Nephron progenitor cell (in vitro differentiated cells): ENCODE results near the gene SPATA25.

ENCODE experiments used
- DNase-seq: peaks from one replicate; pipeline ENCODE4 v3.0.0; 2021
- H3K27ac Mint-ChIP-seq: 2 replicates; pipeline ENCODE4 v1.8.0; 2021; ENCODE audit warnings: mild to moderate bottlenecking, moderate library complexity, mixed read lengths
- H3K27me3 Mint-ChIP-seq: 2 replicates; pipeline ENCODE4 v1.8.0; 2021; ENCODE audit warnings: mild to moderate bottlenecking, low read depth, mixed read lengths; ENCODE audit not compliant: poor library complexity
- H3K36me3 Mint-ChIP-seq: 2 replicates; pipeline ENCODE4 v1.8.0; 2021; ENCODE audit warnings: low read depth, mixed read lengths
- H3K4me1 Mint-ChIP-seq: 2 replicates; pipeline ENCODE4 v1.8.0; 2021; ENCODE audit warnings: mixed read lengths
- H3K4me3 Mint-ChIP-seq: 2 replicates; pipeline ENCODE4 v1.8.0; 2021; ENCODE audit warnings: mild to moderate bottlenecking, moderate library complexity, mixed read lengths
- H3K9me3 Mint-ChIP-seq: 2 replicates; pipeline ENCODE4 v1.8.0; 2021; ENCODE audit warnings: mild to moderate bottlenecking, moderate library complexity, mixed read lengths
- CTCF ChIP-seq: fragments of 200-600 bp; sonication (generic); IDR thresholded peaks from 2 replicates; pipeline ENCODE4 v1.5.0; 2021; ENCODE audit warnings: antibody characterized with exemption

SPATA25 gene

GRCh38 chr20:45853484-45853883 lies 33.9 kb downstream of the SPATA25 start:
- no peaks in the 10 kb centered on the region for H3K27me3 Mint-ChIP-seq
- peaks cover 36% of the 10 kb centered on the region for H3K4me1 Mint-ChIP-seq
- H3K36me3 Mint-ChIP-seq = peaks cover 28% of the 10 kb centered on the region
- H3K27ac Mint-ChIP-seq = no peak overlapping the region
- no peaks in the 10 kb centered on the region for H3K9me3 Mint-ChIP-seq
- no peak overlapping the region for H3K4me3 Mint-ChIP-seq
- TF ChIP-seq CTCF = no peak
- DNase-seq = no peak

- DNase-seq = no peak
- Mint-ChIP-seq H3K4me1 (peaks cover 25% of the 10 kb centered on the region), H3K9me3 (no peaks in the 10 kb centered on the region), H3K4me3 (no peak overlapping the region), H3K27ac (peak overlapping the region; percentile 59), H3K27me3 (no peaks in the 10 kb centered on the region), H3K36me3 (peaks cover 28% of the 10 kb centered on the region)
- no peak for TF ChIP-seq CTCF
Measured at GRCh38 chr20:45852326-45852725, 35.1 kb downstream of the SPATA25 start.

- Mint-ChIP-seq H3K27ac (no peak overlapping the region), H3K27me3 (no peaks in the 10 kb centered on the region), H3K9me3 (no peaks in the 10 kb centered on the region), H3K4me1 (peaks cover 21% of the 10 kb centered on the region), H3K4me3 (no peak overlapping the region), H3K36me3 (peaks cover 29% of the 10 kb centered on the region)
- no peak for DNase-seq
- TF ChIP-seq CTCF = no peak
Measured at GRCh38 chr20:45851501-45851900, 35.9 kb downstream of the SPATA25 start.

GRCh38 chr20:45850926-45851325 lies 36.5 kb downstream of the SPATA25 start:
- Mint-ChIP-seq H3K9me3 (no peaks in the 10 kb centered on the region), H3K36me3 (peaks cover 34% of the 10 kb centered on the region), H3K4me3 (no peak overlapping the region), H3K27me3 (no peaks in the 10 kb centered on the region), H3K27ac (no peak overlapping the region), H3K4me1 (peaks cover 16% of the 10 kb centered on the region)
- no peak for DNase-seq
- TF ChIP-seq CTCF = no peak

- no peaks in the 10 kb centered on the region for H3K9me3 Mint-ChIP-seq
- no peak overlapping the region for H3K4me3 Mint-ChIP-seq
- no peak overlapping the region for H3K27ac Mint-ChIP-seq
- TF ChIP-seq CTCF = no peak
- no peak for DNase-seq
- peaks cover 34% of the 10 kb centered on the region for H3K36me3 Mint-ChIP-seq
- H3K27me3 Mint-ChIP-seq = no peaks in the 10 kb centered on the region
- H3K4me1 Mint-ChIP-seq = peaks cover 14% of the 10 kb centered on the region
Measured at GRCh38 chr20:45850238-45850637, 37.2 kb downstream of the SPATA25 start.

GRCh38 chr20:45848969-45849582 lies 38.3 kb downstream of the SPATA25 start:
- H3K4me3 Mint-ChIP-seq = no peak overlapping the region
- no peak overlapping the region for H3K27ac Mint-ChIP-seq
- TF ChIP-seq CTCF = no peak
- peaks cover 32% of the 10 kb centered on the region for H3K36me3 Mint-ChIP-seq
- H3K27me3 Mint-ChIP-seq = no peaks in the 10 kb centered on the region
- no peaks in the 10 kb centered on the region for H3K9me3 Mint-ChIP-seq
- DNase-seq = no peak
- peaks cover 4% of the 10 kb centered on the region for H3K4me1 Mint-ChIP-seq
